ENCODE data around the gene DOK5.

DNA sequence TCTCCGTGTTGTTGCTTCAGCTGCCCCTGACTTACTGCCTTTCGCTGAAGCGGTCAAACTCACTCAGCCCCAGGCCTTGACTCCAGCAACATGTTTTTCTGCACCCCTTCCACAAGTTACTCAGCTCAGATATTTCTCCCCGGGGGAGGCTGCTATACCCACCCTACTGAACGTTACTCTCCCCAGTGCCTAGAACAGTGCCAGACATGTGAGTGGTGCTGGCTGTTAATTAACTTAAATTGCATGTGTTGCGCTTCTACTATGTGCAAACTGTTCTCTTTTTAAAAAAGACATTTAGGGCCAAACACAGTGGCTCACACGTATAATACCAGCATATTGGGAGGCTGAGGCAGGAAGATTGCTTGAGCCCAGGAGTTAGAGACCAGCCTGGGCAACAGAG lies 41.2 kb upstream of the DOK5 start:
- TF ChIP-seq GATA2 (IDR thresholded peaks at IDR 0.05; ENCODE audit: low read depth, low read length) (no peak), GATA3 (IDR thresholded peaks at IDR 0.05; ENCODE audit: low read depth, low read length) (no peak)

Measured in SH-SY5Y (cell line).